HCT116 (cell line): Measurements from ENCODE around the gene CCDC188.

Experiments
- EZH2 ChIP-seq: fragments of 200-600 bp; sonication (generic); IDR thresholded peaks from 2 replicates; pipeline ENCODE4 v1.6.1; 2017; ENCODE audit warnings: antibody characterized with exemption, mixed run types
- POLR2A ChIP-seq: IDR thresholded peaks from 2 replicates; pipeline ENCODE4 v1.7.0; 2011; ENCODE audit warnings: borderline replicate concordance; ENCODE audit not compliant: insufficient read depth, insufficient read length; ENCODE audit errors: extremely low read depth
- POLR2AphosphoS5 ChIP-seq: IDR thresholded peaks from 2 replicates; pipeline ENCODE4 v1.6.1; 2011; ENCODE audit warnings: mild to moderate bottlenecking, low read depth, low read length, moderate library complexity
- ZFX ChIP-seq: fragments of 450-650 bp; IDR thresholded peaks from 2 replicates; pipeline ENCODE4 v1.6.1; 2017
- TF ChIP-seq, protein P1 (sequence below), 3 experiments: fragments of 200-600 bp in 1 of 3; sonication (generic) in 1 of 3; IDR thresholded peaks in 2 of 3; conservative IDR thresholded peaks in 1 of 3; 2 replicates each; pipeline ENCODE4 v1.5.1; 2012 to 2017; ENCODE audit warnings: low read depth in 2 of 3, low read length in 2 of 3, antibody characterized with exemption in 1 of 3, borderline replicate concordance in 1 of 3, control low read depth in 1 of 3, mild to moderate bottlenecking in 1 of 3, mixed read lengths in 1 of 3, mixed run types in 1 of 3, moderate library complexity in 1 of 3; ENCODE audit not compliant: insufficient read depth in 1 of 3

- no peak for TF ChIP-seq EZH2
- TF ChIP-seq, protein P1, sequence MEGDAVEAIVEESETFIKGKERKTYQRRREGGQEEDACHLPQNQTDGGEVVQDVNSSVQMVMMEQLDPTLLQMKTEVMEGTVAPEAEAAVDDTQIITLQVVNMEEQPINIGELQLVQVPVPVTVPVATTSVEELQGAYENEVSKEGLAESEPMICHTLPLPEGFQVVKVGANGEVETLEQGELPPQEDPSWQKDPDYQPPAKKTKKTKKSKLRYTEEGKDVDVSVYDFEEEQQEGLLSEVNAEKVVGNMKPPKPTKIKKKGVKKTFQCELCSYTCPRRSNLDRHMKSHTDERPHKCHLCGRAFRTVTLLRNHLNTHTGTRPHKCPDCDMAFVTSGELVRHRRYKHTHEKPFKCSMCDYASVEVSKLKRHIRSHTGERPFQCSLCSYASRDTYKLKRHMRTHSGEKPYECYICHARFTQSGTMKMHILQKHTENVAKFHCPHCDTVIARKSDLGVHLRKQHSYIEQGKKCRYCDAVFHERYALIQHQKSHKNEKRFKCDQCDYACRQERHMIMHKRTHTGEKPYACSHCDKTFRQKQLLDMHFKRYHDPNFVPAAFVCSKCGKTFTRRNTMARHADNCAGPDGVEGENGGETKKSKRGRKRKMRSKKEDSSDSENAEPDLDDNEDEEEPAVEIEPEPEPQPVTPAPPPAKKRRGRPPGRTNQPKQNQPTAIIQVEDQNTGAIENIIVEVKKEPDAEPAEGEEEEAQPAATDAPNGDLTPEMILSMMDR (IDR thresholded peaks at IDR 0.05 in 2 of 3, conservative IDR thresholded peaks at IDR 0.05 in 1 of 3; ENCODE audit: borderline replicate concordance in 1 of 3, insufficient read depth in 1 of 3, low read depth in 2 of 3, low read length in 2 of 3): no peak
- TF ChIP-seq ZFX: no peak
- no peak for TF ChIP-seq POLR2A
- TF ChIP-seq POLR2AphosphoS5: no peak
Observed at GRCh38 chr22:20171288-20172140, 20.7 kb upstream of the CCDC188 start.
